ENCODE measurements around the gene FOXL3.

GRCh38 chr7:248732-249435 lies 41.1 kb upstream of the FOXL3 start:
- TF ChIP-seq, protein P1, sequence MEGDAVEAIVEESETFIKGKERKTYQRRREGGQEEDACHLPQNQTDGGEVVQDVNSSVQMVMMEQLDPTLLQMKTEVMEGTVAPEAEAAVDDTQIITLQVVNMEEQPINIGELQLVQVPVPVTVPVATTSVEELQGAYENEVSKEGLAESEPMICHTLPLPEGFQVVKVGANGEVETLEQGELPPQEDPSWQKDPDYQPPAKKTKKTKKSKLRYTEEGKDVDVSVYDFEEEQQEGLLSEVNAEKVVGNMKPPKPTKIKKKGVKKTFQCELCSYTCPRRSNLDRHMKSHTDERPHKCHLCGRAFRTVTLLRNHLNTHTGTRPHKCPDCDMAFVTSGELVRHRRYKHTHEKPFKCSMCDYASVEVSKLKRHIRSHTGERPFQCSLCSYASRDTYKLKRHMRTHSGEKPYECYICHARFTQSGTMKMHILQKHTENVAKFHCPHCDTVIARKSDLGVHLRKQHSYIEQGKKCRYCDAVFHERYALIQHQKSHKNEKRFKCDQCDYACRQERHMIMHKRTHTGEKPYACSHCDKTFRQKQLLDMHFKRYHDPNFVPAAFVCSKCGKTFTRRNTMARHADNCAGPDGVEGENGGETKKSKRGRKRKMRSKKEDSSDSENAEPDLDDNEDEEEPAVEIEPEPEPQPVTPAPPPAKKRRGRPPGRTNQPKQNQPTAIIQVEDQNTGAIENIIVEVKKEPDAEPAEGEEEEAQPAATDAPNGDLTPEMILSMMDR (IDR thresholded peaks at IDR 0.05), result no peak
- no peak for TF ChIP-seq POLR2A (IDR thresholded peaks at IDR 0.05)
